B cell (primary cell): ENCODE data around the gene GNGT2.

Experiments
- CTCF ChIP-seq: fragments of 200-600 bp; IDR thresholded peaks from one replicate; pipeline ENCODE4 v1.8.0; 2022; ENCODE audit warnings: antibody characterized with exemption, mild to moderate bottlenecking
- EZH2 ChIP-seq: IDR thresholded peaks from 2 replicates; pipeline ENCODE4 v1.6.1; 2012; ENCODE audit warnings: borderline replicate concordance, low read depth, mild to moderate bottlenecking, moderate library complexity, low read length; ENCODE audit not compliant: insufficient read depth, poor library complexity, severe bottlenecking

- TF ChIP-seq CTCF (no peak), EZH2 (no peak)
Observed at GRCh38 chr17:49255125-49255524, 44.8 kb upstream of the GNGT2 start.
